Chondrocyte (in vitro differentiated cells): Measurements from ENCODE around the gene YEATS2. TPM values are rescaled to one million over a fixed set of nuclear protein-coding genes. Genes with fewer than 3 reads are reported as not detected.
"Not testable (repeated sequence)": the region's sequence is repeated elsewhere in the genome, so short reads cannot be mapped to it uniquely, and the experiment has no call there.

Experiments
- DNase-seq: peaks from one replicate; pipeline ENCODE4 v3.0.0; 2021; ENCODE audit warnings: mixed read lengths, low spot score
- H3K27ac Mint-ChIP-seq: one replicate; pipeline ENCODE4 v1.8.0; 2021; ENCODE audit warnings: mild to moderate bottlenecking, moderate library complexity, mixed read lengths; ENCODE audit not compliant: unreplicated experiment
- H3K27me3 Mint-ChIP-seq: 2 replicates; pipeline ENCODE4 v1.8.0; 2021; ENCODE audit warnings: low read depth, mixed read lengths
- H3K36me3 Mint-ChIP-seq: 2 replicates; pipeline ENCODE4 v1.8.0; 2021; ENCODE audit warnings: low read depth, mixed read lengths
- H3K4me1 Mint-ChIP-seq: 2 replicates; pipeline ENCODE4 v1.8.0; 2021; ENCODE audit warnings: low read depth, mild to moderate bottlenecking, mixed read lengths
- H3K4me3 Mint-ChIP-seq: one replicate; pipeline ENCODE4 v1.8.0; 2021; ENCODE audit warnings: mild to moderate bottlenecking, moderate library complexity, mixed read lengths; ENCODE audit not compliant: unreplicated experiment
- H3K9me3 Mint-ChIP-seq: 2 replicates; pipeline ENCODE4 v1.8.0; 2021; ENCODE audit warnings: low read depth, mixed read lengths
- CTCF ChIP-seq: fragments of 200-600 bp; sonication (generic); IDR thresholded peaks from 2 replicates; pipeline ENCODE4 v1.5.0; 2021; ENCODE audit warnings: antibody characterized with exemption, mild to moderate bottlenecking, moderate library complexity
- total RNA-seq: library from RNA; stranded (reverse); gene quantifications from 3 replicates; pipeline ENCODE4 v1.2.1, GENCODE V29; 2021

The YEATS2 gene
- total RNA-seq, 1 donor from 2014 or later, result 38.2 TPM

GRCh38 chr3:183731611-183732010 is 34.0 kb downstream of the YEATS2 start:
- H3K36me3 Mint-ChIP-seq, result peaks cover 41% of the 10 kb centered on the region

GRCh38 chr3:183733553-183733952 is 36.0 kb downstream of the YEATS2 start:
- Mint-ChIP-seq H3K4me1 (peaks cover 30% of the 10 kb centered on the region), H3K4me3 (no peak overlapping the region), H3K36me3 (peaks cover 39% of the 10 kb centered on the region), H3K27me3 (no peaks in the 10 kb centered on the region), H3K9me3 (no peaks in the 10 kb centered on the region), H3K27ac (no peak overlapping the region)
- DNase-seq, result no peak
- no peak for TF ChIP-seq CTCF

More at GRCh38 chr3:183731611-183732010, 34.0 kb downstream of the YEATS2 start:
- Mint-ChIP-seq H3K9me3 (no peaks in the 10 kb centered on the region), H3K4me1 (peaks cover 28% of the 10 kb centered on the region), H3K27me3 (no peaks in the 10 kb centered on the region), H3K27ac (no peak overlapping the region), H3K4me3 (no peak overlapping the region)
- TF ChIP-seq CTCF, result no peak
- DNase-seq, result no peak

GRCh38 chr3:183734750-183735494 is 37.3 kb downstream of the YEATS2 start:
- peak overlapping the region; percentile 84 for H3K27ac Mint-ChIP-seq
- TF ChIP-seq CTCF, result no peak
- peaks cover 36% of the 10 kb centered on the region for H3K36me3 Mint-ChIP-seq
- no peaks in the 10 kb centered on the region for H3K9me3 Mint-ChIP-seq
- H3K4me1 Mint-ChIP-seq, result peaks cover 30% of the 10 kb centered on the region
- H3K27me3 Mint-ChIP-seq, result no peaks in the 10 kb centered on the region
- no peak for DNase-seq
- H3K4me3 Mint-ChIP-seq, result no peak overlapping the region

- H3K4me1 Mint-ChIP-seq, result peaks cover 30% of the 10 kb centered on the region
- H3K36me3 Mint-ChIP-seq, result peaks cover 34% of the 10 kb centered on the region
- no peaks in the 10 kb centered on the region for H3K27me3 Mint-ChIP-seq
- no peak overlapping the region for H3K27ac Mint-ChIP-seq
- no peak overlapping the region for H3K4me3 Mint-ChIP-seq
- H3K9me3 Mint-ChIP-seq, result peaks cover 4% of the 10 kb centered on the region
- DNase-seq, result no peak
- TF ChIP-seq CTCF, result no peak
Measured at GRCh38 chr3:183737116-183737515, 39.5 kb downstream of the YEATS2 start.

GRCh38 chr3:183740154-183740553 is 42.6 kb downstream of the YEATS2 start:
- peaks cover 26% of the 10 kb centered on the region for H3K36me3 Mint-ChIP-seq
- H3K27me3 Mint-ChIP-seq, H3K4me3 Mint-ChIP-seq, H3K9me3 Mint-ChIP-seq, H3K27ac Mint-ChIP-seq, DNase-seq: not testable (repeated sequence)
- H3K4me1 Mint-ChIP-seq, result peaks cover 27% of the 10 kb centered on the region

GRCh38 chr3:183743231-183743630 is 45.6 kb downstream of the YEATS2 start:
- no peak for DNase-seq
- H3K27me3 Mint-ChIP-seq, result no peaks in the 10 kb centered on the region
- H3K9me3 Mint-ChIP-seq, result peaks cover 7% of the 10 kb centered on the region
- TF ChIP-seq CTCF, result no peak
- peaks cover 14% of the 10 kb centered on the region for H3K36me3 Mint-ChIP-seq
- H3K4me3 Mint-ChIP-seq, result no peak overlapping the region
- H3K27ac Mint-ChIP-seq, result no peak overlapping the region
- peaks cover 25% of the 10 kb centered on the region for H3K4me1 Mint-ChIP-seq
